Retinal pigment epithelial cell (primary cell): ENCODE data around the gene SLC38A6.

Experiments used
- DNase-seq: peaks from one replicate; pipeline ENCODE4 v3.0.0-alpha.2; 2010; ENCODE audit warnings: low read depth
- H3K4me3 ChIP-seq: 2 replicates; pipeline ENCODE4 v1.5.1; 2011; ENCODE audit warnings: mild to moderate bottlenecking, low read length, control low read depth, moderate library complexity
- TF ChIP-seq, protein P1 (sequence below): conservative IDR thresholded peaks from 2 replicates; pipeline ENCODE4 v1.5.1; 2011; ENCODE audit warnings: low read depth, low read length, control low read depth, inconsistent platforms

The SLC38A6 gene

GRCh38 chr14:60965402-60965801 lies 15.6 kb upstream of the SLC38A6 start:
- DNase-seq: no peak
- TF ChIP-seq, protein P1, sequence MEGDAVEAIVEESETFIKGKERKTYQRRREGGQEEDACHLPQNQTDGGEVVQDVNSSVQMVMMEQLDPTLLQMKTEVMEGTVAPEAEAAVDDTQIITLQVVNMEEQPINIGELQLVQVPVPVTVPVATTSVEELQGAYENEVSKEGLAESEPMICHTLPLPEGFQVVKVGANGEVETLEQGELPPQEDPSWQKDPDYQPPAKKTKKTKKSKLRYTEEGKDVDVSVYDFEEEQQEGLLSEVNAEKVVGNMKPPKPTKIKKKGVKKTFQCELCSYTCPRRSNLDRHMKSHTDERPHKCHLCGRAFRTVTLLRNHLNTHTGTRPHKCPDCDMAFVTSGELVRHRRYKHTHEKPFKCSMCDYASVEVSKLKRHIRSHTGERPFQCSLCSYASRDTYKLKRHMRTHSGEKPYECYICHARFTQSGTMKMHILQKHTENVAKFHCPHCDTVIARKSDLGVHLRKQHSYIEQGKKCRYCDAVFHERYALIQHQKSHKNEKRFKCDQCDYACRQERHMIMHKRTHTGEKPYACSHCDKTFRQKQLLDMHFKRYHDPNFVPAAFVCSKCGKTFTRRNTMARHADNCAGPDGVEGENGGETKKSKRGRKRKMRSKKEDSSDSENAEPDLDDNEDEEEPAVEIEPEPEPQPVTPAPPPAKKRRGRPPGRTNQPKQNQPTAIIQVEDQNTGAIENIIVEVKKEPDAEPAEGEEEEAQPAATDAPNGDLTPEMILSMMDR: no peak
- no peak overlapping the region for H3K4me3 ChIP-seq

- H3K4me3 ChIP-seq: no peak overlapping the region
- DNase-seq: no peak
- TF ChIP-seq, protein P1: no peak
Measured at GRCh38 chr14:60968099-60968498, 12.9 kb upstream of the SLC38A6 start.

- TF ChIP-seq, protein P1: no peak
- no peak for DNase-seq
- no peak overlapping the region for H3K4me3 ChIP-seq
Measured at GRCh38 chr14:60968671-60969070, 12.4 kb upstream of the SLC38A6 start.

DNA sequence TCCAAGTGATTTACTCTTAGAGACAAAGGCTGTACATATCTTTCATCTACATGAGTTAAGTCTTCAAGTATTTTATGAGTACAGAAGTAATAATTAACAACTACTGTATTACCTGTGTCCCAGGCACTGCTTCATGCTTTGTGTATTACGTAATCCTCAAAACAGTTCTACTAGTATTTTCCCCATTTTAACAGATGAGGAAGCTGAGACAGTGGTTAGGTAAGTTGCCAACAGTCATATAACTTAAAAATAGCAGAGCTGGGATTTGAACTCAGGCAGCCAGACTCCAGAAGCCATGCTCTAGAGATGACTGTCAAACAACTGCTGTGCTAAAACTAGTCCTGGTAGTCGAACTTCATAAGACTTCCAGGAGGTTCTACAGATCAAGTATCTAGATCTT lies 10.9 kb upstream of the SLC38A6 start:
- TF ChIP-seq, protein P1: no peak
- DNase-seq: no peak

GRCh38 chr14:60971271-60971670 lies 9.8 kb upstream of the SLC38A6 start:
- DNase-seq: no peak
- TF ChIP-seq, protein P1: no peak
- H3K4me3 ChIP-seq: no peak overlapping the region

More for the DNA sequence above, 10.9 kb upstream of the SLC38A6 start:
- H3K4me3 ChIP-seq: no peak overlapping the region

DNA sequence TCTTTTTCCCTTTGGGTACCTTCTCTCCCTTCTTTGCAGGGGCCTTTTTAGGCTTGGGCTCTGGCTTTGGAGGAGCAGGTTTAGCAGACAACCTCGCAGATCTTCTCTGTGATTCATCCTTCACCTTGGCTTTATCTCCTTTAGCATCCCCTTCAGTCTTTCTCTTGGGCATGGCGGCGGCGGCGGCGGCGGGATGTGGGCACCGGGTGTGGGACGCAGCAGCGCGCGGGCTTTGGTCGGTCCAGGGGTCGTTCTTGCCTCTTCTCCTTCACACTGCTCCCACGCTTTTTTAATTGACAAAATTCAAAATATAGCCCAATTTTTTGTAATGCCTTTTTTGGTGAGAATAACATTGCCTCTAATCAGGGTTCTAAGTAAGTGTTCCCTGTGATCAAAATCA lies 8.8 kb upstream of the SLC38A6 start:
- DNase-seq: no peak
- H3K4me3 ChIP-seq: no peak overlapping the region
- TF ChIP-seq, protein P1: no peak

DNA sequence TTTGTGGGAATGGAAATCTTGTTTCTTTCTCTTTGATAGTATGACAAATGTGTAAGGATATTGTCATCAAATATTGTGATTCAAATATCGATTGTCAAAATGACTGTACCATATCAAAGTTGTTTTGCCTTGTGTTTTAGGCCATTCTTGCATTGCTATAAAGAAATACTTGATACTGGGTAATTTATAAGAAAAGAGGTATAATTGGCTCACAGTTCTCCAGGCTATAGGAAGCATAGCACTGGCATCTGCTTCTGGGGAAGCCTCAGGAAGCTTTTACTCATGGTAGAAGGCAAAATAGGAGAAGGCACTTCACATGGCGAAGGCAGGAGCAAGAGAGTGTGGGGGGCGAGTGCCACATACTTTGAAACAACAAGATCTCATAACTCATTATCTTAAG lies 8.0 kb upstream of the SLC38A6 start:
- H3K4me3 ChIP-seq: no peak overlapping the region
- DNase-seq: no peak
- TF ChIP-seq, protein P1: no peak
